MCF 10A (cell line): ENCODE data around the gene CARD11. TPM values are rescaled to one million over a fixed set of nuclear protein-coding genes. Genes with fewer than 3 reads are reported as not detected.

ENCODE experiments used
- BruUV-seq: library from RNA; stranded (reverse); fragments of 400-500 nt; replicated peaks from 2 replicates; lab custom pipeline; 2021; lab: Mats Ljungman, UMichigan
- CTCF ChIA-PET: fragments of 300-600 bp; sonication (Branson Sonifier 250); formaldehyde crosslinking; extraction: SDS; loops from one replicate; lab custom pipeline; 2021; ENCODE audit warnings: antibody characterized with exemption, inconsistent platforms; lab: Yijun Ruan, JAX
- POLR2A ChIA-PET: fragments of 300-600, 350-650 bp; sonication (Branson Sonifier 250); formaldehyde crosslinking; extraction: SDS; loops from one replicate; lab custom pipeline; 2020; ENCODE audit warnings: antibody characterized with exemption, inconsistent platforms; lab: Yijun Ruan, JAX
- DNase-seq: peaks from one replicate; pipeline ENCODE4 v3.0.0-alpha.2; 2018; ENCODE audit not compliant: unreplicated experiment
- H3K27ac Mint-ChIP-seq: one replicate; pipeline ENCODE4 v1.8.0; 2022; ENCODE audit warnings: mild to moderate bottlenecking, low read depth, mixed read lengths; ENCODE audit not compliant: unreplicated experiment
- H3K27me3 Mint-ChIP-seq: one replicate; pipeline ENCODE4 v1.8.0; 2022; ENCODE audit warnings: mixed read lengths; ENCODE audit not compliant: insufficient read depth, unreplicated experiment
- H3K36me3 Mint-ChIP-seq: one replicate; pipeline ENCODE4 v1.8.0; 2022; ENCODE audit warnings: mild to moderate bottlenecking, moderate library complexity, mixed read lengths; ENCODE audit not compliant: insufficient read depth, unreplicated experiment
- H3K4me1 Mint-ChIP-seq: one replicate; pipeline ENCODE4 v1.8.0; 2022; ENCODE audit warnings: mixed read lengths; ENCODE audit not compliant: insufficient read depth, unreplicated experiment
- H3K4me3 Mint-ChIP-seq: one replicate; pipeline ENCODE4 v1.8.0; 2022; ENCODE audit warnings: mild to moderate bottlenecking, moderate library complexity, mixed read lengths; ENCODE audit not compliant: unreplicated experiment
- H3K9me3 Mint-ChIP-seq: one replicate; pipeline ENCODE4 v1.8.0; 2022; ENCODE audit warnings: mixed read lengths; ENCODE audit not compliant: unreplicated experiment
- CTCF ChIP-seq: fragments of 200-600 bp; IDR thresholded peaks from one replicate; pipeline ENCODE4 v1.8.0; 2022; ENCODE audit warnings: antibody characterized with exemption, mild to moderate bottlenecking; ENCODE audit not compliant: unreplicated experiment
- intact Hi-C: fragments of 100-400 bp; cut with micrococcal nuclease; formaldehyde crosslinking; loops from 2 replicates; pipeline ENCODE4 v1.14.1; 2022
- total RNA-seq: library from RNA; stranded (reverse); gene quantifications from 2 replicates; pipeline ENCODE4 v1.2.3, GENCODE V29; 2022

The CARD11 gene
- total RNA-seq, 1 experiment from 2014 or later = not detected

GRCh38 chr7:2932402-2933251, 111.0 kb downstream of the CARD11 start:
- H3K4me3 Mint-ChIP-seq = no peak overlapping the region
- no peaks in the 10 kb centered on the region for H3K9me3 Mint-ChIP-seq
- CTCF ChIA-PET = interaction anchor here (0.6 to 1.7 kb wide), 2 partner anchors 24 to 101 kb away, joined by 3 read pairs; no protein-coding TSS in a partner anchor
- POLR2A ChIA-PET = no interaction called here
- no peaks in the 10 kb centered on the region for H3K27me3 Mint-ChIP-seq
- intact Hi-C loops = no loop called here
- TF ChIP-seq CTCF = no peak
- no TSS peak for BruUV-seq
- no peak for DNase-seq
- H3K27ac Mint-ChIP-seq = no peak overlapping the region
- H3K36me3 Mint-ChIP-seq = no peaks in the 10 kb centered on the region
- peaks cover 10% of the 10 kb centered on the region for H3K4me1 Mint-ChIP-seq

- POLR2A ChIA-PET = no interaction called here
- DNase-seq = no peak
- Mint-ChIP-seq H3K9me3 (no peaks in the 10 kb centered on the region), H3K4me3 (no peak overlapping the region), H3K4me1 (peaks cover 10% of the 10 kb centered on the region), H3K36me3 (no peaks in the 10 kb centered on the region), H3K27ac (no peak overlapping the region), H3K27me3 (no peaks in the 10 kb centered on the region)
- intact Hi-C loops = no loop called here
- TF ChIP-seq CTCF = no peak
- CTCF ChIA-PET = interaction anchor here (1.1 kb wide), 1 partner anchor 1548 kb away, joined by 3 read pairs; no protein-coding TSS in a partner anchor
- BruUV-seq = no TSS peak
Measured at GRCh38 chr7:2931034-2931415, 112.6 kb downstream of the CARD11 start.

- no peak overlapping the region for H3K4me3 Mint-ChIP-seq
- no peaks in the 10 kb centered on the region for H3K27me3 Mint-ChIP-seq
- DNase-seq = no peak
- no TSS peak for BruUV-seq
- no peak overlapping the region for H3K27ac Mint-ChIP-seq
- no peaks in the 10 kb centered on the region for H3K36me3 Mint-ChIP-seq
- no peaks in the 10 kb centered on the region for H3K9me3 Mint-ChIP-seq
- POLR2A ChIA-PET = no interaction called here
- intact Hi-C loops = no loop called here
- H3K4me1 Mint-ChIP-seq = peaks cover 13% of the 10 kb centered on the region
- CTCF ChIA-PET = interaction anchor here (1.1 kb wide), 1 partner anchor 1549 kb away, joined by 3 read pairs; no protein-coding TSS in a partner anchor
- no peak for TF ChIP-seq CTCF
Measured at GRCh38 chr7:2930310-2931033, 113.2 kb downstream of the CARD11 start.
